PFSK-1 (cell line): ENCODE measurements around the gene SOCS6.

Experiments used
- POLR2AphosphoS5 ChIP-seq: IDR thresholded peaks from 2 replicates; pipeline ENCODE4 v1.6.1; 2012; ENCODE audit warnings: low read depth, mild to moderate bottlenecking, control low read depth, low read length, moderate library complexity
- SIN3A ChIP-seq: IDR thresholded peaks from 2 replicates; pipeline ENCODE4 v1.6.1; 2012; ENCODE audit warnings: mild to moderate bottlenecking, low read length, moderate library complexity, borderline replicate concordance; ENCODE audit not compliant: insufficient read depth
- TF ChIP-seq, protein P1 (sequence below), 2 experiments: IDR thresholded peaks; 2 replicates each; pipeline versions ENCODE4 v1.6.1 to v1.8.0; 2011 to 2012; ENCODE audit warnings: low read depth in 2 of 2, low read length in 2 of 2, control low read depth in 1 of 2, inconsistent platforms in 1 of 2, mild to moderate bottlenecking in 1 of 2, moderate library complexity in 1 of 2; ENCODE audit not compliant: insufficient read depth in 1 of 2

DNA sequence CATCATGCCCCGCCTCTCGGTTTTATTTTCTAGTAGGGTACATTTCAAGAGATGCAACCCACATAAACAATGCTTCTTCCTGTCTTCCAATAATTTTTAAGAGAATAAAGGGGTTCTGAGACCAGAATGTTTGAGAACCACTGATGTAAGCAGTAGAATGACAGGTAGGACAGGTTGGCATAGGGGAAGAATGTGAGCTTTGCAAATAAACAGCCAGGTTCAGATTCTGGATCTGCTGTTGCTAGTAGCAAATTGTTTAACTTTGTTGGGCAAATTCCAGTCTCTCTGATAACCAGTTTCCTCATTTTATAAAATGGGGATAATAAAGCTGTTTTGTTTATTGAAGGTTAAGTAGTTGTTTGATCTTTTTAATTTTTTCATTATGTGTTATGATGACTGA, 32.8 kb downstream of the SOCS6 start:
- TF ChIP-seq POLR2AphosphoS5 (no peak), SIN3A (no peak)
- TF ChIP-seq, protein P1, sequence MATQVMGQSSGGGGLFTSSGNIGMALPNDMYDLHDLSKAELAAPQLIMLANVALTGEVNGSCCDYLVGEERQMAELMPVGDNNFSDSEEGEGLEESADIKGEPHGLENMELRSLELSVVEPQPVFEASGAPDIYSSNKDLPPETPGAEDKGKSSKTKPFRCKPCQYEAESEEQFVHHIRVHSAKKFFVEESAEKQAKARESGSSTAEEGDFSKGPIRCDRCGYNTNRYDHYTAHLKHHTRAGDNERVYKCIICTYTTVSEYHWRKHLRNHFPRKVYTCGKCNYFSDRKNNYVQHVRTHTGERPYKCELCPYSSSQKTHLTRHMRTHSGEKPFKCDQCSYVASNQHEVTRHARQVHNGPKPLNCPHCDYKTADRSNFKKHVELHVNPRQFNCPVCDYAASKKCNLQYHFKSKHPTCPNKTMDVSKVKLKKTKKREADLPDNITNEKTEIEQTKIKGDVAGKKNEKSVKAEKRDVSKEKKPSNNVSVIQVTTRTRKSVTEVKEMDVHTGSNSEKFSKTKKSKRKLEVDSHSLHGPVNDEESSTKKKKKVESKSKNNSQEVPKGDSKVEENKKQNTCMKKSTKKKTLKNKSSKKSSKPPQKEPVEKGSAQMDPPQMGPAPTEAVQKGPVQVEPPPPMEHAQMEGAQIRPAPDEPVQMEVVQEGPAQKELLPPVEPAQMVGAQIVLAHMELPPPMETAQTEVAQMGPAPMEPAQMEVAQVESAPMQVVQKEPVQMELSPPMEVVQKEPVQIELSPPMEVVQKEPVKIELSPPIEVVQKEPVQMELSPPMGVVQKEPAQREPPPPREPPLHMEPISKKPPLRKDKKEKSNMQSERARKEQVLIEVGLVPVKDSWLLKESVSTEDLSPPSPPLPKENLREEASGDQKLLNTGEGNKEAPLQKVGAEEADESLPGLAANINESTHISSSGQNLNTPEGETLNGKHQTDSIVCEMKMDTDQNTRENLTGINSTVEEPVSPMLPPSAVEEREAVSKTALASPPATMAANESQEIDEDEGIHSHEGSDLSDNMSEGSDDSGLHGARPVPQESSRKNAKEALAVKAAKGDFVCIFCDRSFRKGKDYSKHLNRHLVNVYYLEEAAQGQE (IDR thresholded peaks at IDR 0.05; ENCODE audit: insufficient read depth in 1 of 2, low read depth in 2 of 2, low read length in 2 of 2) = no peak
